Measurements from ENCODE around the gene BLMH. TPM values are rescaled to one million over a fixed set of nuclear protein-coding genes. Genes with fewer than 3 reads are reported as not detected.

BLMH gene
- total RNA-seq, 1 experiment from 2014 or later, result 28.3 TPM

- intact Hi-C loops (cut with micrococcal nuclease), result no loop called here
- POLR2A ChIA-PET, result interaction anchor here (1.2 kb wide), 1 partner anchor 29 kb away, joined by 4 read pairs; no protein-coding TSS in a partner anchor
- no peak for TF ChIP-seq CTCF (IDR thresholded peaks at IDR 0.05; ENCODE audit: unreplicated experiment)
- no TSS peak for BruUV-seq (replicated peaks)
- H3K9me3 Mint-ChIP-seq (ENCODE audit: unreplicated experiment), result no peaks in the 10 kb centered on the region
- no peaks in the 10 kb centered on the region for H3K4me1 Mint-ChIP-seq (ENCODE audit: insufficient read depth, unreplicated experiment)
- H3K27me3 Mint-ChIP-seq (ENCODE audit: insufficient read depth, unreplicated experiment), result no peaks in the 10 kb centered on the region
- CTCF ChIA-PET, result interaction anchor here (0.7 to 0.9 kb wide), 3 partner anchors 11 to 91 kb away, joined by 3 to 4 read pairs (median 3); no protein-coding TSS in a partner anchor
- DNase-seq (ENCODE audit: unreplicated experiment), result peak; percentile 40
- H3K27ac Mint-ChIP-seq (ENCODE audit: low read depth, unreplicated experiment), result no peak overlapping the region
- H3K36me3 Mint-ChIP-seq (ENCODE audit: insufficient read depth, unreplicated experiment), result no peaks in the 10 kb centered on the region
- no peak overlapping the region for H3K4me3 Mint-ChIP-seq (ENCODE audit: unreplicated experiment)
Observed at GRCh38 chr17:30225112-30225511, 66.6 kb downstream of the BLMH start.

GRCh38 chr17:30224419-30224960 is 67.3 kb downstream of the BLMH start:
- H3K4me3 Mint-ChIP-seq (ENCODE audit: unreplicated experiment), result no peak overlapping the region

GRCh38 chr17:30222721-30223175 is 69.0 kb downstream of the BLMH start:
- ChIA-PET POLR2A (interaction anchor here (1.0 kb wide), 1 partner anchor 11 kb away, joined by 4 read pairs; no protein-coding TSS in a partner anchor), CTCF (interaction anchor here (0.6 kb wide), 1 partner anchor 88 kb away, joined by 3 read pairs; no protein-coding TSS in a partner anchor)
- DNase-seq (ENCODE audit: unreplicated experiment), result no peak
- no peaks in the 10 kb centered on the region for H3K36me3 Mint-ChIP-seq (ENCODE audit: insufficient read depth, unreplicated experiment)
- TF ChIP-seq CTCF (IDR thresholded peaks at IDR 0.05; ENCODE audit: unreplicated experiment), result no peak
- BruUV-seq (replicated peaks), result no TSS peak
- intact Hi-C loops (cut with micrococcal nuclease), result no loop called here
- no peaks in the 10 kb centered on the region for H3K4me1 Mint-ChIP-seq (ENCODE audit: insufficient read depth, unreplicated experiment)
- H3K4me3 Mint-ChIP-seq (ENCODE audit: unreplicated experiment), result no peak overlapping the region
- H3K27ac Mint-ChIP-seq (ENCODE audit: low read depth, unreplicated experiment), result no peak overlapping the region
- no peaks in the 10 kb centered on the region for H3K9me3 Mint-ChIP-seq (ENCODE audit: unreplicated experiment)
- H3K27me3 Mint-ChIP-seq (ENCODE audit: insufficient read depth, unreplicated experiment), result no peaks in the 10 kb centered on the region

More at GRCh38 chr17:30224419-30224960, 67.3 kb downstream of the BLMH start:
- no TSS peak for BruUV-seq (replicated peaks)
- Mint-ChIP-seq H3K27ac (ENCODE audit: low read depth, unreplicated experiment) (no peak overlapping the region), H3K27me3 (ENCODE audit: insufficient read depth, unreplicated experiment) (no peaks in the 10 kb centered on the region), H3K36me3 (ENCODE audit: insufficient read depth, unreplicated experiment) (no peaks in the 10 kb centered on the region), H3K4me1 (ENCODE audit: insufficient read depth, unreplicated experiment) (no peaks in the 10 kb centered on the region), H3K9me3 (ENCODE audit: unreplicated experiment) (no peaks in the 10 kb centered on the region)
- DNase-seq (ENCODE audit: unreplicated experiment), result no peak
- intact Hi-C loops (cut with micrococcal nuclease), result no loop called here
- ChIA-PET POLR2A (interaction anchor here (1.2 kb wide), 1 partner anchor 29 kb away, joined by 4 read pairs; no protein-coding TSS in a partner anchor), CTCF (interaction anchor here (0.8 to 0.9 kb wide), 2 partner anchors 12 to 21 kb away, joined by 3 to 4 read pairs; no protein-coding TSS in a partner anchor)
- no peak for TF ChIP-seq CTCF (IDR thresholded peaks at IDR 0.05; ENCODE audit: unreplicated experiment)

- H3K27me3 Mint-ChIP-seq (ENCODE audit: insufficient read depth, unreplicated experiment), result no peaks in the 10 kb centered on the region
- DNase-seq (ENCODE audit: unreplicated experiment), result no peak
- no peaks in the 10 kb centered on the region for H3K4me1 Mint-ChIP-seq (ENCODE audit: insufficient read depth, unreplicated experiment)
- CTCF ChIA-PET, result no interaction called here
- BruUV-seq (replicated peaks), result no TSS peak
- no peak overlapping the region for H3K27ac Mint-ChIP-seq (ENCODE audit: low read depth, unreplicated experiment)
- H3K36me3 Mint-ChIP-seq (ENCODE audit: insufficient read depth, unreplicated experiment), result no peaks in the 10 kb centered on the region
- TF ChIP-seq CTCF (IDR thresholded peaks at IDR 0.05; ENCODE audit: unreplicated experiment), result no peak
- intact Hi-C loops (cut with micrococcal nuclease), result no loop called here
- POLR2A ChIA-PET, result no interaction called here
- no peak overlapping the region for H3K4me3 Mint-ChIP-seq (ENCODE audit: unreplicated experiment)
- H3K9me3 Mint-ChIP-seq (ENCODE audit: unreplicated experiment), result no peaks in the 10 kb centered on the region
Observed at GRCh38 chr17:30222251-30222650, 69.5 kb downstream of the BLMH start.

Data from MCF 10A (cell line).